Measurements from ENCODE around the gene TECRL.
A peak's percentile ranks its signal among the peaks of the same experiment; 100 is the strongest.

Gene TECRL

DNA sequence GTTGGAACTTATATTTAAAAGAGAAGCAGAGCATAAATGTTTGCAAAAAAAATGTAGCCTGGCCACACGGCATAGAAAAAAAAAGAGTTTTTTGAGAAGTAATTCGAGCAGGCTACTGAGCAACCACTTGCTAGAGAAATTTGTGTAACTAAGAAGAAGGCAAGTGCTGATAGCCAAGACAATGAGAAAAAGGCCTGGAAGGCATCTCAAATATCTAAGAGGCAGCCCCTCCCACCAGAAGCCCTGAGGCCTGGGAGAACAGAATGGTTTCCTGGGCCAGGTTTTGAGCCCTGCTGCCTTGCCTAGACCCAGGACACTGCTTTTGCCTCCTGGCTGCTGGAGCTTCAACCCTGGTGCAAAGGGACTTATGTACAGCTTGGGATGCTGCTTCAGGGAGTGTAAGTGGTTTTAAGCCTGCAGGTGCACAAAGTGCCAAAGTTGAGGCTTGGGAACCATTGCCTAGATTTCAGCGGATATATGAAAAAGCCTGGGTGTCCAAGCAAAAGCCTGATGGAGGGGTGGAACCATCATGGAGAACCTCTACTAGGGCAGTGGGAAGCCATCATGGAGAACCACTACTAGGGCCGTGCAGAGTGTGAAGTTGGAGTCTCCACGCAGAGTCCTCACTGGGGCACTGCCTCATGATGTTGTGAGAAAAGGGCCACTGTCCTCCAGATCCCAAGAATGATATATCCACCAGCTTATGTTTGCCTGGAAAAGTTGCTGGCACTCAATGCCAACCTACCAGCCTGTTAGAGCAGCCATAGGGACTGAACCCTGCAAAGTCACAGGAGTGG lies 9.7 kb downstream of the TECRL start:
- Histone ChIP-seq H3K27ac (ENCODE audit: extremely low read depth, low read depth, low read length) (no peak overlapping the region), H3K9me3 (ENCODE audit: control insufficient read depth, insufficient read depth, low read depth, low read length) (no peaks in the 10 kb centered on the region), H3K4me3 (ENCODE audit: low read depth, low read length) (no peak overlapping the region), H3K4me1 (ENCODE audit: control insufficient read depth, insufficient read depth, low read length) (no peaks in the 10 kb centered on the region), H3K36me3 (ENCODE audit: control insufficient read depth in 2 of 2, insufficient read depth in 1 of 2, low read length in 2 of 2) (no peaks in the 10 kb centered on the region)
- TF ChIP-seq ZNF544 (tag by site-specific recombination; IDR thresholded peaks at IDR 0.05): no peak
- TF ChIP-seq ZBTB48 (tag by site-specific recombination; IDR thresholded peaks at IDR 0.05): no peak
- peak; percentile 46 for TF ChIP-seq ZNF585B (tag by site-specific recombination; IDR thresholded peaks at IDR 0.05)
- peak; percentile 54; the same call in 1 of the 2 replicates for TF ChIP-seq TRIM28 (IDR thresholded peaks at IDR 0.05; ENCODE audit: borderline replicate concordance, low read length)
- TF ChIP-seq ZNF449 (tag by site-specific recombination; IDR thresholded peaks at IDR 0.05): no peak
- no peak for TF ChIP-seq AEBP2 (tag by site-specific recombination; IDR thresholded peaks at IDR 0.05; ENCODE audit: borderline replicate concordance)
- TF ChIP-seq ZNF169 (tag by site-specific recombination; IDR thresholded peaks at IDR 0.05): no peak
- no peak for TF ChIP-seq ZNF426 (tag by site-specific recombination; IDR thresholded peaks at IDR 0.05)
- no peak for TF ChIP-seq CTCF (tag by site-specific recombination; IDR thresholded peaks at IDR 0.05)
- no peak for TF ChIP-seq PRDM4 (tag by site-specific recombination; IDR thresholded peaks at IDR 0.05)
- TF ChIP-seq SCRT1 (tag by site-specific recombination; IDR thresholded peaks at IDR 0.05; ENCODE audit: borderline replicate concordance): no peak
- TF ChIP-seq, protein P1, sequence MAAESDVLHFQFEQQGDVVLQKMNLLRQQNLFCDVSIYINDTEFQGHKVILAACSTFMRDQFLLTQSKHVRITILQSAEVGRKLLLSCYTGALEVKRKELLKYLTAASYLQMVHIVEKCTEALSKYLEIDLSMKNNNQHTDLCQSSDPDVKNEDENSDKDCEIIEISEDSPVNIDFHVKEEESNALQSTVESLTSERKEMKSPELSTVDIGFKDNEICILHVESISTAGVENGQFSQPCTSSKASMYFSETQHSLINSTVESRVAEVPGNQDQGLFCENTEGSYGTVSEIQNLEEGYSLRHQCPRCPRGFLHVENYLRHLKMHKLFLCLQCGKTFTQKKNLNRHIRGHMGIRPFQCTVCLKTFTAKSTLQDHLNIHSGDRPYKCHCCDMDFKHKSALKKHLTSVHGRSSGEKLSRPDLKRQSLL (tag by site-specific recombination; IDR thresholded peaks at IDR 0.05): no peak
- no peak for TF ChIP-seq ZNF354C (tag by site-specific recombination; IDR thresholded peaks at IDR 0.05; ENCODE audit: borderline replicate concordance, low read depth)
- CTCF ChIA-PET: no interaction called here
- POLR2A ChIA-PET: no interaction called here

GRCh38 chr4:64394469-64394868 lies 14.8 kb downstream of the TECRL start:
- ChIA-PET CTCF (no interaction called here), POLR2A (no interaction called here)
- Histone ChIP-seq H3K9me3 (ENCODE audit: control insufficient read depth, insufficient read depth, low read depth, low read length) (no peaks in the 10 kb centered on the region), H3K27ac (ENCODE audit: extremely low read depth, low read depth, low read length) (no peak overlapping the region), H3K36me3 (ENCODE audit: control insufficient read depth in 2 of 2, insufficient read depth in 1 of 2, low read length in 2 of 2) (no peaks in the 10 kb centered on the region), H3K4me3 (ENCODE audit: low read depth, low read length) (no peak overlapping the region), H3K4me1 (ENCODE audit: control insufficient read depth, insufficient read depth, low read length) (no peaks in the 10 kb centered on the region)
- TF ChIP-seq ZNF560 (tag by site-specific recombination; IDR thresholded peaks at IDR 0.05; ENCODE audit: borderline replicate concordance): no peak
